ENCODE measurements around the gene QSOX1. TPM values are rescaled to one million over a fixed set of nuclear protein-coding genes. Genes with fewer than 3 reads are reported as not detected.

Gene QSOX1
- total RNA-seq, 1 experiment from 2014 or later: 12.1 TPM

GRCh38 chr1:180167721-180168467 is 13.2 kb downstream of the QSOX1 start:
- ChIA-PET CTCF (interaction anchor here (0.7 to 2.7 kb wide), 7 partner anchors 10 to 86 kb away, joined by 3 to 26 read pairs (median 6); partner anchors contain the start of gene QSOX1), POLR2A (no interaction called here)
- intact Hi-C loops (cut with micrococcal nuclease; ENCODE audit: unreplicated experiment): loop anchor here (1.0 to 2.0 kb wide), 2 partner anchors 11 to 301 kb away; no protein-coding TSS in a partner anchor
- Mint-ChIP-seq H3K4me1 (ENCODE audit: low read depth, unreplicated experiment) (peaks cover 8% of the 10 kb centered on the region), H3K9me3 (ENCODE audit: unreplicated experiment) (no peaks in the 10 kb centered on the region), H3K27ac (ENCODE audit: unreplicated experiment) (no peak overlapping the region), H3K4me3 (ENCODE audit: unreplicated experiment) (no peak overlapping the region), H3K27me3 (ENCODE audit: insufficient read depth, unreplicated experiment) (peaks cover 2% of the 10 kb centered on the region), H3K36me3 (ENCODE audit: insufficient read depth, unreplicated experiment) (peaks cover 8% of the 10 kb centered on the region)
- no peak for TF ChIP-seq CTCF (IDR thresholded peaks at IDR 0.05; ENCODE audit: insufficient read depth in 1 of 2, low read depth in 1 of 2, low read length in 1 of 2, severe bottlenecking in 1 of 2, unreplicated experiment in 1 of 2)
- peaks cover 21% of the 10 kb centered on the region for H3K4me1 ChIP-seq
- BruUV-seq (replicated peaks): no TSS peak
- no peaks in the 10 kb centered on the region for H3K27me3 ChIP-seq (replicated peaks; ENCODE audit: control insufficient read depth, insufficient read depth, low read length)
- peak; percentile 46 to 50 for DNase-seq
- H3K9me3 ChIP-seq: no peaks in the 10 kb centered on the region
- H3K36me3 ChIP-seq (ENCODE audit: control insufficient read depth, insufficient read depth, low read length): no peaks in the 10 kb centered on the region
- H3K4me3 ChIP-seq (ENCODE audit: low read depth, low read length): no peak overlapping the region

GRCh38 chr1:180168786-180169639 is 14.3 kb downstream of the QSOX1 start:
- BruUV-seq (replicated peaks): no TSS peak
- intact Hi-C loops (cut with micrococcal nuclease; ENCODE audit: unreplicated experiment): loop anchor here (1.0 to 2.0 kb wide), 2 partner anchors 12 to 302 kb away; no protein-coding TSS in a partner anchor
- H3K4me3 ChIP-seq (ENCODE audit: low read depth, low read length): no peak overlapping the region
- Mint-ChIP-seq H3K27ac (ENCODE audit: unreplicated experiment) (no peak overlapping the region), H3K36me3 (ENCODE audit: insufficient read depth, unreplicated experiment) (peaks cover 8% of the 10 kb centered on the region), H3K4me1 (ENCODE audit: low read depth, unreplicated experiment) (peaks cover 8% of the 10 kb centered on the region), H3K9me3 (ENCODE audit: unreplicated experiment) (no peaks in the 10 kb centered on the region), H3K27me3 (ENCODE audit: insufficient read depth, unreplicated experiment) (no peaks in the 10 kb centered on the region), H3K4me3 (ENCODE audit: unreplicated experiment) (no peak overlapping the region)
- H3K36me3 ChIP-seq (ENCODE audit: control insufficient read depth, insufficient read depth, low read length): no peaks in the 10 kb centered on the region
- CTCF ChIA-PET: interaction anchor here (0.5 to 2.7 kb wide), 18 partner anchors 8 to 544 kb away, joined by 3 to 26 read pairs (median 3); partner anchors contain the start of genes ACBD6 and QSOX1
- no peaks in the 10 kb centered on the region for H3K27me3 ChIP-seq (replicated peaks; ENCODE audit: control insufficient read depth, insufficient read depth, low read length)
- peaks cover 21% of the 10 kb centered on the region for H3K4me1 ChIP-seq
- peak; percentile 72 to 81 for DNase-seq
- POLR2A ChIA-PET: no interaction called here
- peak; percentile 72 to 75 for TF ChIP-seq CTCF (IDR thresholded peaks at IDR 0.05; ENCODE audit: insufficient read depth in 1 of 2, low read depth in 1 of 2, low read length in 1 of 2, severe bottlenecking in 1 of 2, unreplicated experiment in 1 of 2)
- H3K9me3 ChIP-seq: no peaks in the 10 kb centered on the region

GRCh38 chr1:180169640-180170195 is 15.0 kb downstream of the QSOX1 start:
- Histone ChIP-seq H3K36me3 (ENCODE audit: control insufficient read depth, insufficient read depth, low read length) (no peaks in the 10 kb centered on the region), H3K4me3 (ENCODE audit: low read depth, low read length) (no peak overlapping the region), H3K9me3 (no peaks in the 10 kb centered on the region), H3K4me1 (peaks cover 21% of the 10 kb centered on the region), H3K27me3 (replicated peaks; ENCODE audit: control insufficient read depth, insufficient read depth, low read length) (no peaks in the 10 kb centered on the region)
- no peak for TF ChIP-seq CTCF (IDR thresholded peaks at IDR 0.05; ENCODE audit: insufficient read depth in 1 of 2, low read depth in 1 of 2, low read length in 1 of 2, severe bottlenecking in 1 of 2, unreplicated experiment in 1 of 2)
- no TSS peak for BruUV-seq (replicated peaks)
- no peak for DNase-seq
- Mint-ChIP-seq H3K9me3 (ENCODE audit: unreplicated experiment) (no peaks in the 10 kb centered on the region), H3K27me3 (ENCODE audit: insufficient read depth, unreplicated experiment) (no peaks in the 10 kb centered on the region), H3K36me3 (ENCODE audit: insufficient read depth, unreplicated experiment) (peaks cover 8% of the 10 kb centered on the region), H3K27ac (ENCODE audit: unreplicated experiment) (no peak overlapping the region), H3K4me3 (ENCODE audit: unreplicated experiment) (no peak overlapping the region), H3K4me1 (ENCODE audit: low read depth, unreplicated experiment) (peaks cover 8% of the 10 kb centered on the region)
- POLR2A ChIA-PET: no interaction called here
- CTCF ChIA-PET: interaction anchor here (1.3 to 2.7 kb wide), 2 partner anchors 10 to 12 kb away, joined by 6 to 26 read pairs; no protein-coding TSS in a partner anchor
- intact Hi-C loops (cut with micrococcal nuclease; ENCODE audit: unreplicated experiment): loop anchor here (2.0 to 5.0 kb wide), 2 partner anchors 217 to 303 kb away; partner anchors contain the start of gene CEP350
